ENCODE data around the gene DUSP22.
"Not testable (repeated sequence)": the region's sequence is repeated elsewhere in the genome, so short reads cannot be mapped to it uniquely, and the experiment has no call there.

The DUSP22 gene, protein sequence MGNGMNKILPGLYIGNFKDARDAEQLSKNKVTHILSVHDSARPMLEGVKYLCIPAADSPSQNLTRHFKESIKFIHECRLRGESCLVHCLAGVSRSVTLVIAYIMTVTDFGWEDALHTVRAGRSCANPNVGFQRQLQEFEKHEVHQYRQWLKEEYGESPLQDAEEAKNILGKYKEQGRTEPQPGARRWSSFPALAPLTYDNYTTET

DNA sequence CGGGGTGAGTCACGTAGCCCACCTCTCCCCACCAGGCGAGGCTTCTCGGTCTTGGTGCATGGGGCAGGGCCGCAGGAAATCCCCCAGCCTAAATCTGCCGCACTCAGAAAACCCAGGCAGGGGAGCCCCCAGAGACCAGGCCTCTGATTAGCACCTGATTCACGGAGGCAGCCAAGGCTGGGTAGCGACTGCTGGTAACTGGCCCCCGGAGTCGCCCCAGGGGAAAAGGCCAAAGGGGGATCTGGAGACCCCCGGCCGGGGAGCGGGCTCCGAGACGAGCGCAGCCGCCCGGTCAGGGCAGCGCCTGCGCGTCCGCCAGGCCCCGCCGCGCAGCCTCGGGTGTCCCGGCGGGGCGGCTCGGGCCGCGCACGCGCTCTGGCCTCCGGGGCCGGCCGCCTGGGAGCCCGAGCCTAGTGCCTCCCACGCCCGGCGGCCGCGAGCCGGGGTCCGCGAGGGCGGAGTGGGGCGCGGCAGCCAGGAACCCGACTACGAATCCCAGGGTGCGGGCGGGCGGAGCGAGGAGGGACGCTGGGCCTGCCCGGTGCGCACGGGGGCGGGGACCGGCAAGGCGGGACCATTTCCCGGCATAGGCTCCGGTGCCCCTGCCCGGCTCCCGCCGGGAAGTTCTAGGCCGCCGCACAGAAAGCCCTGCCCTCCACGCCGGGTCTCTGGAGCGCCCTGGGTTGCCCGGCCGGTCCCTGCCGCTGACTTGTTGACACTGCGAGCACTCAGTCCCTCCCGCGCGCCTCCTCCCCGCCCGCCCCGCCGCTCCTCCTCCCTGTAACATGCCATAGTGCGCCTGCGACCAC, at the start of gene DUSP22:
TSS of gene DUSP22 (plus strand) at position 791 of the 809 bp plus-strand sequence. CDS start 53 bp downstream, outside the sequence.
- peak within 1 kb of the TSS; percentile 53 for H3K4me3 ChIP-seq (ENCODE audit: low read depth, low read length)

DNA sequence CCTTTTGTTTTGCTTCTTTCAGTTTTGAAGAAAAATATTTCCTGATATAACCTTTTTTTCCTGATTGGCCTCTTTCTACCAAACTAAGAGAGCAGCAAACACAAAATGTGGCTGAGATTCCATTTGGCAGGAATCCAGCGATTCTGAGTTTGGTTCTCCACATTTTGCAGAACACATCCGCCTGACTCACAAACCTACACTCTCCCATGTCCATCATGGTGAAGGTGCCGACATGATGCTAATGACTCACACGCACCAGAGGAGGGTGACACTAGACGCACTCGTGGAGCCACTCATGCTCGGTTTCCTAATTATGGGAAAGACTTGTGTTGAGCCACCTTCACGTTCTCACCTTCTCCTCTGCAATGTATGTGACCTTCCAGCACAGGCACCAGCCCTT, 45.9 kb upstream of the DUSP22 start:
- H3K4me3 ChIP-seq (ENCODE audit: low read depth, low read length) = no peak overlapping the region

DNA sequence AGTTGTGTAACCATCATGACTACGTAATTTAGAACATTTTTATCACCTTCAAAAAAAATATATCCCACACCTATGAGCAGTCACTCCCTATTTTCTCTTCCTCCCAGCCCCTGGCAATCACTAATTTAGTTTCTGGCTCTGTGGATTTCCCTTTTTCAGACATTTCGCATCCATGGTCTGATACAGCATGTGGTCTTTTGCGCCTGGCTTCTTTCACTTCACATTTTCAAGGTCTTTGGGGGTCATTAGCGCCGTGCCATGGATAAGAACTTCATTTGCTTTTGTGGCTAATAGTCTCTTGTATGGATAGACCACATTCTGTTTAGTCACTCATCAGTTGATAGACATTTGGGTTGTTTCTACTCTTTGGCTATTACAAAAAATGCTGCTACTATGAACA, 44.9 kb upstream of the DUSP22 start:
- no peak overlapping the region for H3K4me3 ChIP-seq (ENCODE audit: low read depth, low read length)

DNA sequence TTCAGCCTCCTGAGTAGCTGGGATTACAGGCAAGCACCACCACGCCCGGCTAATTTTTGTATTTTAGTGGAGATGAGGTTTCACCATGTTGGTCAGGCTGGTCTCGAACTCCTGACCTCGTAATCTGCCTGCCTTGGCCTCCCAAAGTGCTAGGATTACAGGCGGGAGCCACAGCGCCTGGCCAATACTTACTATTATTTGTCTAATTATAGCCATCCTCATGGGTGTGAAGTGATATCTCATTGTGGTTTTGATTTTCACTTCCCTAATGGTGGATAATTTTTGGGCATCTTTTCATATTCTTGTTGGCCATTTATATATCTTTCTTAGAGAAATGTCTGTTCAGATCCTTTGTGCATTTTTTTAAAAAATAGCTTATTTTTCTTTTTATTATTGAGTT, 44.2 kb upstream of the DUSP22 start:
- not testable (repeated sequence) for H3K4me3 ChIP-seq (ENCODE audit: low read depth, low read length)

DNA sequence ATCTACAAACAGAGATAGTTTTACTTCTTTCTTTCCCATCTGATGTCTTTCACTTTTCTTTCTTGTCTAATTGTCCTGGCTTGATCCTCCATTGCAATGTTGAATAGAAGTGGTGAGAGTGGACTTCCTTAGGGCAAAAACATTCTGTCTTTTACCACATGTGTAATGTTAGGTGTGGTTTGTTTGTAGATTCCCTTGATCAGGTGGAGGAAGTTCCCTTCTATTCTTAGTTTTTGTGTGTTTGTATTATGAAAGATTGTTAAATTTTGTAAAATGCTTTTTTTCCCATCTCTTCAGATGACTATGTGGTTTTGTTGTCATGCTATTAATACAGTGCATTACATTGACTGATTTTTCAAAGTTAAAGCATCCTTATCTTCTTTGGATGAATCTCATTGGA, 41.6 kb upstream of the DUSP22 start:
- no peak overlapping the region for H3K4me3 ChIP-seq (ENCODE audit: low read depth, low read length)

DNA sequence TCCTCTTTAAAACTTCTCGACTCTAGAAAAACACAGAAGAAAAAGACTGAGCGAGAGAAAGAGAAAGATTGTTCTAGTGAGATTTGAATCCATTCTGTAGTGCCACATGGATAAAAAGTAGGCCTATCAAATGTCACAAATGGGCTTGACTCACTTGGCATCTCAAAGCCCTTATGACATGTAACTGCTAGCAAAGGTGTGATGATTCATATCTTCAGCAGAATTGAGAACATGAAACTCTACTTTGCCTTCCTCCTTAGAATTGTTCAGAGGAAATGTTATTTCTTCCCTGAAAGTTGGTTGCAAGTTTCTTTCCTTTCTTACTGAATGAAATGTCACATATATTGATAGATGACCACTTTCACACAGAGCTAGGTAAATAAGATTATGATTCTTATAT, 40.4 kb upstream of the DUSP22 start:
- no peak overlapping the region for H3K4me3 ChIP-seq (ENCODE audit: low read depth, low read length)

DNA sequence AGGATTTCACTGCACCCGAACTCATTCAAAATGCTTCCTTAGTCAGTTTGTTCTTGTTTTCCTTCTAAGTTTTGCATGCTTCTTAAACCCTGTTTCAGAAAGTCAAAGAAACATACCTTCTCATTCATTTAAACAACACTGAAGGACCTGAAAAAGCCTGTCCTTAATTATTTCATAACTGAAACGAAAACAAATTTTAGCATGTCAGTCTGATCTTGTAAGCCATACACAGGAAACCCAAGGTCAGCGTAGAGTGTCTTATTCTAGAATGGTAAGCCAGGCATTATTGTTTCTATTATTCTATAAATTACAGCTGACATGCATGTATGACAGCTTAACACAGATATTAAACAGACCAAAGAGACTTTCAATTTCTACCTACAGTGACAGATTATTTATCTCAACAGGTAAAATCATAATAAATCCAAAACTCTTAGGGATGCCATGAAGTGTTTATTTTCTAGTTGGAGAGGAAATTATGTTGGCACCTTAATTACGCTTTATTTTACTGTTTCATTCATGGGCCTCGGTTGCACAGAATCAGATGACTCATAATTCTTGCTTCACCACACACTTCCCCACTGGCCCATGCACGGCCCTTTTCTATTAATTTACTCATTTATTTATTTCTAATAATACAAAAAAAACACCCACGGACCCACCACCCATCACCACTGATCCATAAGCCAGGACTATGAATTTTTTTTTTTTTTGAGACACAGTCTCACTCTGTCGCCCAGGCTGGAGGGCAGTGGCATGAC, 39.3 kb upstream of the DUSP22 start:
- no peak overlapping the region for H3K4me3 ChIP-seq (ENCODE audit: low read depth, low read length)

DNA sequence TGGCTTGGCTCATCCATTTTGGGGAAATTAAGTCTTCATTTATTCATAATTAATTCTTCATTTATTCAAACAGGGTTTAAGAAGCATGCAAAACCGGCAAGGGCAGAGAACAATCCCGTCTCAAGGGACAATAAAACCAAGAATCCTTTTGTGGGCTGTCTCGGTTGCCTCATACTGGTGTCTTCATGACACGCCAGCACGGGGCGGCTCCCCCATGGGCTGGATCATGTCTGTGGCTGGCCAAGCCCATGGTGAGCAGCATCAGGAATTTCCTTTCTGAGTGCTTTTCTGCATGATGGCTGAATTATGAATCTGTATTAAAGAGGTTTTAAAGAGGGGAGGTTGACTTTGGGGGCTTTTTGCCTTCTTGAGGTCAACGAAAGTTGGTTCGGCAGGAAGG, 38.3 kb upstream of the DUSP22 start:
- no peak overlapping the region for H3K4me3 ChIP-seq (ENCODE audit: low read depth, low read length)

DNA sequence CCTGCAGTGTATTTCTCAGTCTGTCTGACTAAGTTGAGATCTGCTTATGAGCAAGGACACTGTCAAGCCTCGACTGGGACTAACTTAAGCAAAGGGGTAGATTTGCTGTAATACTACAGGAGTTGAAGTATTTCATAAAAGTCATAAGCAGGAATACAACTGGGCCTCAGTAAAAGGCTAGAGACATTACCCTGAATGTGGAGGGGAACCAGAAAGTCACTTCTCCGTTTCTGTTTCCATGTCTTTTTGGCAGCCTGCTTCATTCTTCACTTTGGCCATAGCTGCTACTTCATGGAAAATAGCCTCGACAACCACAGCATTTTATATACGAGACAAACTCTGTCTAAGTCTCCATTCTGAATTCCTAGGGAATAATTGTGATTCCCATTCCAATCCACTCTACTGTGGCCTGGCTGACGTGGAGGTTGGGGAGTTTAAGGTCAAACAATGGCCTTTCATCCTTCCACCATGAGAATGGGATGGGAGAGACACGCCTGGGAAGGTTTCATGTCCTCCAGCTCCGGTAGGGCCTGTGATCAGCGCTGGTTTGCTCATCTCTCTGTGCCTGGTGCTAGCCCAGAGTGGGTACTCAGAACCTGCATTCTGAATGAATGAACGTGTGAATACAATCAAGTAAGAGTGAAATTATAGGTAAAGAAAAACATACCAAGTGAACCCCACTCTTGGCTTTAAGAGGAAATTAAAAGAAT, 37.1 kb upstream of the DUSP22 start:
- H3K4me3 ChIP-seq (ENCODE audit: low read depth, low read length) = no peak overlapping the region

DNA sequence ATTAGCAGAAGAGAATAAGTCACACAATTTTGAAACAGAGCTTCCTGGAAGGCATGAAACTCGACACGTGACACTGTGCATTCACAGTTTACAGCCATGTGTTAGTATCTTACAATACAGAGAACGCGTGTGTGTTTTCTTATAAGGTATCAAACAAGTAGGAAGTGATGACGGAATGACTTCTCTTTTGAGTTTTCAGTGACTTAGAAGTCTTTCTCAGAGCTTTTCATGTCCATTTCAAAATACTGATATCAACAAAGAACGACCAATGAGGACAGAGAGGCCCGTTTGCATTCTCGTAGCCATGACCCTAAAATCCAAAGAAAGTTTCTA, 36.6 kb upstream of the DUSP22 start:
- no peak overlapping the region for H3K4me3 ChIP-seq (ENCODE audit: low read depth, low read length)

DNA sequence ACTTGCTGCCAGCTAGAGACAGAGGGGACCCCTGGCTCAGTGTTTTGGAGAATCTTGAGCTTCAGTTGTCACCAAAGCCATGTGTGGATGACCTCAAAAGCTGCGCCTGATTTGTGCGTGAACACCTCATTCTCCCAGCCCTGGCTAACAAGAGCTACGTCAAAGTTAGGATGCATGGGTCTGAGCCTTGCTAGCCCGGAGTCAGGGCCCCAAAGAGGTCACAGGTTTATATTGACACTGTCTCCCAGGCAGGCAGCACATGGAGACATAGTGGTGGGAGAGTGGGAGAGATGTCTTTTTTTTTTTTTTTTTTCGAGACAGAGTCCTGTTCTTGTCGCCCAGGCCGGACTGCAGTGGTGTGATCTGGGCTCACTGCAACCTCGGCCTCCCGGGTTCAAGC, 36.1 kb upstream of the DUSP22 start:
- no peak overlapping the region for H3K4me3 ChIP-seq (ENCODE audit: low read depth, low read length)

DNA sequence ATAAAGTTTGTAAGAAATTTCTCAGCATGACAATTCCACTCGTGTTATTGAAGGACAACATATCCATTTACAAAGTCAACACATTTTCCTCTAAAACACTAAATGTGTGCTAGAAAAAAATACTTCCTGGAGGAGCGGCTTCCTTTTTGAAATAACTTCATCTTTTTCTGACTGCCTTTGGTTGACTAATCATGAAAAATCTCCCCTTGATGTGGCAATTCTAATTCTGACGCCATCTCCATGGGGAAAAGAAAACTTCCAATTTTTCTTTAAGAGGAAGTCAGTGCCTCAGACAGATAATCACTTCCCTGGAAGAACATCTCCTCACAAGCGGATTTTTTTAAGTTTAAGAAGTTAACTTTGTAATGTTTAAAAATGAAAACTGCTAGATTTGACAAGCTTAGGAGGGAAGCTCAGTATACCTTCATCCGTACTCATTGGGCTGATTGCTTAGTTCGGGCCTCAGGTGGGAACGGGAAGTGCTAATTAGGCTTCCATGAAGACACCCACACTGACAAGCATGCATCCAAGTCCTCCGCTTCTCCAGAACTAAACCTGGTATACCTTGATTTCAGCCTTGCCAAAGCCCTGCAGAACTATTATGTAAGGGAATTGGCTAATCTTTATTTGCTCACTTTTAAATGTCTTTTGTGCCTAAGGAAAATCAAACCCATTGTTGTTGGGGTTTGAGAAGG, 35.1 kb upstream of the DUSP22 start:
- H3K4me3 ChIP-seq (ENCODE audit: low read depth, low read length) = no peak overlapping the region

DNA sequence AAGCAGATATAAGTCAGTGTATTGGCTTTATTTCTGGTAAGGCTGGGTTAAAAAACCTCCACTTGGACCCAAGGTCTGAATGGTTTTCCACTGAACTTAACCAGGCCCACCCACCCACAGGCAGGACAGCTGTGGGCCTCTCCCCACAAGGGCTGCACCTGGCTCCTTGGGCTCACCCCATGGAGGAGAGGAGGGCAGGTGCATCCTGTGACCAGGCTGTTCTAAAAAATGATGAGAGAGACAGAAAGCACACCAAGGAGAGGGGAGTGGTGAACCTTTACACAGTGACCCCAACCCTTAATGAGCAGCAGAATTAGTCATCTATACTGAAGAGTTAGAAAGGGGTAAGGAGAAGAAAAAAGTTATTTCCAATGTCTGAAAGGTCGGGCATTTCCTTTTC, 34.5 kb upstream of the DUSP22 start:
- no peak overlapping the region for H3K4me3 ChIP-seq (ENCODE audit: low read depth, low read length)

DNA sequence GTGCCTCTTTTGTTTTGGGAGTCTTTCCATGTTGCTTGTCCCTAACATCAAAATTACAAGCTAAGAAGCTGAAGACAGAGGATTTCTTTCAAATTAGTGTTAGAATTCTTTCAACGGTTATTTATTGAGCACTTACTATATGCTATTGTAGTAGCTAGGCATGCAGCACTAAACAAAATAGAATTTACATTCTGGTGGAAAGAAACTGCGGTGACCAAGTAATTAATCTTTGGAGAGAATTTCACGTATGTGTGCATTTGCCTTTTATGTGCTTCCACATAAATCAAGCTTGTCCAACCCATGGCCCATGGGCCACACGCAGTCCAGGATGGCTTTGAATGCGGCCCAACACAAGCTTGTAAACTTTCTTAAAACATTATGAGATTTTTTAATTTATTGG, 33.0 kb upstream of the DUSP22 start:
- no peak overlapping the region for H3K4me3 ChIP-seq (ENCODE audit: low read depth, low read length)

DNA sequence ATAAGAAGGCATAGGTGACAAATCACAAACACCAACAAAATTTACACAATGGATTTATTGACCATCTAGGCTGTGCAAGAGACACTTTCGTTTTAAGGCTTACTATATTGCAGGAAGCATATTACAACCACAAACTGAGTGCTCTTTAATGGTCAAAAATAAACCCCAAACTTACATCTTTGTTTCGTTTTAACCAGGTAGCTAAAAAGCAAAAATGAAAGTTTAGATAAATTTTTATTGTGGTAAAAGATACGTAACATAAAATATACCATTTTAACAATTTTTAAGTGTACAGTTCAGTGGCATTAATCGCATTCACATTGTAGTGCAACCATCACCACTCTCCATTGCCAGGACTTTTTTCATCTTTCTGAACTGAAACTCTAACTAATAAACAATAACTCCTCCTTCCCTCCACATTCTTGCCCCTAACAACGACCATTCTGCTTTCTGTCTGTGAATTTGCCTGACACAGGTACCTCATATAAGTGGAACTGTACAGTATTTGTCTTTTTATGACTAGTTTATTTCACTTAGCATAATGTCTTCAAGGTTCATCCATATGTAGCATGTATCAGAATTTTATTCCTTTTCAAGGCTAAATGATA, 32.3 kb upstream of the DUSP22 start:
- no peak overlapping the region for H3K4me3 ChIP-seq (ENCODE audit: low read depth, low read length)

DNA sequence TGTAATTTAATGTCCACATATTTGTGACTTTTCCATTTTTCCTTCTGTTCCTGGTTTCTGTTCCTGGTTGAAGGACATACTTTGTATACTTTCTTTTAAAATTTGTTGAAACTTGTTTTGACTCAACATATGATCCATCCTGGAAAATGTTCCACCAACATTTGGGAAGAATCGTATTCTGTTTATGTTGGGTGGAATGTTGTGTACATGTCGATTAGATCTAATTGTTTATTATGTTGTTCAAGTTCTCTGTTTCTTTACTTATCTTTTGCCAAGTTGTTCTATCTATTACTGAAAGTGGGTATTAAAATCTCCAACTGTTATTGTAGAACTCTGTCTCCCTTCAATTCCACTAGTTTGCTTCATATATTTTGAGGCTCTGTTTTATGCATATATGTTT, 27.7 kb upstream of the DUSP22 start:
- H3K4me3 ChIP-seq (ENCODE audit: low read depth, low read length) = no peak overlapping the region

DNA sequence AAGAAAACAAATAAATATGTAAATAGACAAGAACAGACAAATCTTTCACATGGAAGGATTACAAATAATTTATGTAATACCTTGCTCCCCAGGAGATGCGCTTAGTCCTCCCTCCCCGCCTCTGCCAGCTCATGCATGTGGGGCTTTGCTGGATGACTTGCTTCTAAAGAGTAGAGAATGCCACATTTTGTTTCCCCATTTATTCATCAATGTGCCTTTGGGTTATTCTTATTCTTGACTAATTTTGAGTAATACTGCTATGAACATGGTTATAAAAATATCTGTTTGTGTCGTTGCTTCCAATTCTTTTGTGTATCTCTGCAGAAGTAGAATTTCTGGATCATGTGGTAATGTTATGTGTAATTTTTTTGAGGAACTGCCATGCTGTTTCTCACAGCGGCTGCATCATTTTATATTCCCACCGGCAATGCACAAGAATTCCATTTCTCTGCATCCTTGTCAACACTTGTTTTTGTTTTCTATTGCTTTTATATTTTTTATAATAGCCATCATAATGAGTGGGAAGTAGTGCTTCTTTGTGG, 23.8 kb upstream of the DUSP22 start:
- no peak overlapping the region for H3K4me3 ChIP-seq (ENCODE audit: low read depth, low read length)

DNA sequence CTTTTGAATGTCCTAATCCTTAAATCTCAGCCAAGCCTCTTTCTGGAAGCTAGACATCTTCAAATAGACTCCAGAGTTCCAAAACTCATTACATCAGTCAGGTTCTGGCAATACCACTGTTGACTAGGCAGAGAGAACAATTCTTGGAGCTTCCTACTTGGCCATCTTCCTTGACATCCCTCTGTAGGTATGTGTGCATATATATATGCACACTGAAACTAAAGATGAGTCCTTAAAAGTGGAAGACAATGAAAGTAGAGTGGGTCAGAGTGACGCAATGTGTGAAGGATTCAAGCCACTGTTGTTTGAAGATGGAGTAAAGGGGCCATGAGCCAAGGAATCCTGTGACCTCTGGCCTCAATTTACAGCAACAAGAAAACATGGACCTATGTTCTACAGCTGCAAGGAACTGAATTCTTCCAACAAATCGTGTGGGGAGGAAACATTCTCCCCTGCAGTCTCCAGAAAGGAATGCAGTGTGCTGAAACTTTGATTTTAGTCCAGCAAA, 18.7 kb upstream of the DUSP22 start:
- H3K4me3 ChIP-seq (ENCODE audit: low read depth, low read length) = no peak overlapping the region

DNA sequence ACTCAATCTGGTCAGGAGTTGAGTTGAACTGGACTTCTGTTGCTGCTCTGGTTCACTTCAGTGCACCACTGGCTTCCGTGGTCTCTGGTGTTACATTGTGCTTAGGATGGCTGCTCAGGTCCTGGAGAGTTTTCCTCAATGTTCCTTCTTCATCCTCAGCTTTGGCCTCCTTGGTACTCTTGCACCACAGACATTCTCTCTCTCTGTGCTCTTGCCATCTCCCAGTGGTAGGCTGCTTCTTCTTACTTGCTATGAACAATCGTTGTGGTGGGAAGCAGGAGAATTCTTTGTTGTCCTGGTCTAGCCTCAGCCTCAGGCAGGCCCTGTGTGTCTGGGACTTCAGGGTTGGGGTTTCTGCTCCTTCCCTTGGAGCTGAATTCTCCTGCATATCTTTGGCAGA, 14.5 kb upstream of the DUSP22 start:
- no peak overlapping the region for H3K4me3 ChIP-seq (ENCODE audit: low read depth, low read length)

DNA sequence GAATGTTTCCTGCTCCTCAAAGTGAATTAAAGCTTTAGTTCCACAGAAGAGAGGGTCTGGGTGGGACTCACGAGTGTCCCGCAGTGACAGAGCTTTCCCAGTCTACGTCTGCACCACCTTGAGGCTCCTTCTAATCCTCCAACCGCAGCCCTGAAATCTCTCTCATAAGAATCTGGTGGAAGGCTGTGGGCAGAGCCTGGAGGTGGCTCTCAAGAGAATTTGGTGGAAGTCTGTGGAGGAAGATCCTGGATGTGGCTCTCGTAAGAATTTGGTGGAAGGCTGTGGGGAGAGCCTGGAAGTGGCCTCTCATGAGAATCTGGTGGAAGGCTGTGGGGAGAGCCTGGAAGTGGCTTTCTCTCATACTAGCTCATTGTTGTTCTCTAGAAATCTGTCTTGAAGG, 13.8 kb upstream of the DUSP22 start:
- H3K4me3 ChIP-seq (ENCODE audit: low read depth, low read length) = no peak overlapping the region

Data from iPS-11a (cell line).